ENCODE data around the gene CSH1. TPM values are rescaled to one million over a fixed set of nuclear protein-coding genes. Genes with fewer than 3 reads are reported as not detected.
"Not testable (repeated sequence)": the region's sequence is repeated elsewhere in the genome, so short reads cannot be mapped to it uniquely, and the experiment has no call there.

The CSH1 gene
- not detected in 2 replicates for total RNA-seq (2014; rRNA removed; shearing (Covaris generic))

DNA sequence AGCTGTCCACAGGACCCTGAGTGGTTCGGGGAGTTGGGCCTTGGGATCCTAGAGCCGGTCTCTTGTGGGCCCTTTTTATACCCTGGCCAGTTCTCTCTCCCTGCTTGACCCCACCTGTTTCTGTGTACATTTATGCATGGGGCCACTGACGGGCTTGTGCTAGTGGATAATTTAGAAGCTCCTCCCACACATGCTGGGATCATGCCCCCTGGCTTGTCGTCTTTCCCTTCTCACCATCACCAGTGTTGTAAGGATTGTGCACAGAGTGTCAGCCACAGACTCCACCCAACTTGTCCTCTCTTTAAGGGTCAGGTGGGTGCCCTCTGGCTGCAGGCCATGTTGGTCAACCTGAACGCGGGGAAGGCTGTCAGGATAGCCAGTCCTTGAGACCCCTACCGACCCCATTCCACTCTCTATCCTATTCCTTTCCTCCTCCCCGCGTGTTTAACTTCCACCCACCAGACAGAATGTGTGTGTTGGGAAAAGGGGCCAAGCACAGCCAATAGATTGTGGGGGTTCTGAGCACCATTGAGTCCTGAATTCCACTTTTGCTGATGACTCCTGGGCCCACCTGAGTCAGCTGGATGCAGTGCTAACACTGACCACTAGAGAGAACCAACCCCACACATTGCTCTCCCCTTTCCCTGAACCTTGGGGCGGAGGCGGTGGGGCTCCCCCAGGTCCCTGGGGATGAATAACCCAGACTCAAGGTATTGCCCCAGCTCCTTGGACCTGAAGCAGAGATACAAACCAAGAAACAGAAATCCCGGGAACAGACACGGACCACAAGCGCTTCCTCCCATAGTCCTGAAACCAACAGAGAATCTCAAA, at the start of gene CSH1:
CSH1 (minus strand) TSS at position 51 of the 831 bp plus-strand sequence. CDS start 63 bp downstream, outside the sequence.
- DNase-seq (ENCODE audit: low spot score): not testable (repeated sequence)

DNA sequence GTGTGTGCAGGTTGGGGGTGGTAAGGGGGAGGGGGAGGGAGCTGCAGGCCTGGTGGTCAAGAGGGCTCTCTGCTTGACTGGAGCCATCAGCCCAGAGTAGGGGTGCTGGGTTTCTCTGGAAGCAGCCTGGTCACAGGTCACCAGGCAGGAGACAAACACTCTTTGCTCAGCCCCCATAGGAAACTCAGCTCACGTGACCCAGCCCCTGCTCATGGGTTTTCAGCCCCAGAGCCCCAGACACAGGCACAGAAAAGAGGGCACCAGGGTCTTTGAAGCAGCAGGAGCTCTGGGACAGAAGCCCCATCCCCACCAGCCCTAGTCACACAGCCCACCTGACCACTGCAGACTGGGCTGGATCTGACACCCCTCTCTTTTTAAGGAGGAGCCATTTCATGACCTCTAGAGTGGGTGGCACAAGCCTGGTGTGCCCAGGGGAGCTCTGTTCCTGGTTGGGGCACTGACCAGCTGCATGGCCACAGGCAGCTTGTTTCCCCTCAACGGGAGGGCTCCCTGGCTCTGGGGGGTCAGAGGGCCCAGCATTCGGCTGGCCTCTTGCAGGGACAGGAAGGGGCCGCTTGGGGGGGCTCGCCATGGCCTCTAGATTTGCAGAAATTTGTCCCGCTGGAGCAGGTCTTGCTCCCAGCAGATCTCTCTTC, 49.5 kb upstream of the CSH1 start:
- DNase-seq (ENCODE audit: low spot score): no peak

DNA sequence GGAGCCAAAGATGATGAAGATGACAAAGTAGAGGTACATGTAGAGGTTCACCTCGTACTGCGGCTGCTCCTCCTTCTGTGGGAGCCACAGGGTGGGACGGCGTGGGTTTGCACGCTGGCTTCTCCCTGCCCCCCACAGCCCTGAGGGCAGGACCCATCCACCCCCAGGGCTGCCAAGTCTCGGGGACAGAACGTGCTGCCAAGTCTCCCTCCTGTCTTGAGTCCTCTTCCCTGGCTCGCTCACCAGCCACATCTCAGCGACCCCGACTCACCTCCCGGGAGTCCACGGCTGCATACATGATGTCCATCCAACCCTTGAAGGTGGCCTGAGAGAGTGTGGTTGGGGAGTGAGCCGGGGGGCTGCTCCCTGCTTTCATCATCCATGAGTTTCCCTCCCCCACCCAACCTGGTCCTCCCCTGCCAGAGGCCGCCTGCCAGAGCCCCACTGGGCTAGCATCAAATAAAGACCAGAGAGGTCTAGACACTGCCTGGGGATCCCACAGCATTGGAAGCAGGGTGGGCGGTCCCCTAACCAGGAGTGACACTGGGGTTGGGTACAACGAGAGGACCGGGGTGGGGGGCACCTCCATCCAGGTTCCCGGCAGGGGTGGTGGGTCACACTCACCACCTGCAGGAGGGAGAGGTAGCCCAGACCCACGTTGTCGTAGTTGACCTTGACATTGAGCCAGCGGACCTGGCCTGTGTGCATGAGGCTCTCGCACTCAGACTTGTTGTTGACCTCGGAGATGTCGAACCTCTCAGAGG, 48.5 kb upstream of the CSH1 start:
- DNase-seq (ENCODE audit: low spot score): no peak

DNA sequence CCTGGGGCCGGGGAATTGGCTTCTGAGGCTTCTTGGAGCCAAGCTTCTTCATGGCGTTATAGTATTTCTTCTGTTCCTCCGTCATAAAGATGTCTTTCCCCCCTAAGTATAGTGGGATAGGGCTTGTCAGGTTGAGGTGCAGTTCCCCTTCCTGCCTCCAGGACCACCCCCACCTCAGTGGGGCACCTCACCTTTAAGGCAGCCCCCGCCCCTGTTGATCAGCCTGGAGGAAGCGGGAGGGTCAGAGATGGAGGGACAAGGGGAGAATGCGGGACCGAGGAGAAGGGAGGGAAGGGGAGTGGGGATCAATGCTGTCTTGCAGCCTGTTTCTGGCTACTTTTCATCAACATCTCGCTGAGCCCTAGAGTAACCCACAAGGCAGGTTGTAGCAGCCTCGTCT, 47.4 kb upstream of the CSH1 start:
- no peak for DNase-seq (ENCODE audit: low spot score)

DNA sequence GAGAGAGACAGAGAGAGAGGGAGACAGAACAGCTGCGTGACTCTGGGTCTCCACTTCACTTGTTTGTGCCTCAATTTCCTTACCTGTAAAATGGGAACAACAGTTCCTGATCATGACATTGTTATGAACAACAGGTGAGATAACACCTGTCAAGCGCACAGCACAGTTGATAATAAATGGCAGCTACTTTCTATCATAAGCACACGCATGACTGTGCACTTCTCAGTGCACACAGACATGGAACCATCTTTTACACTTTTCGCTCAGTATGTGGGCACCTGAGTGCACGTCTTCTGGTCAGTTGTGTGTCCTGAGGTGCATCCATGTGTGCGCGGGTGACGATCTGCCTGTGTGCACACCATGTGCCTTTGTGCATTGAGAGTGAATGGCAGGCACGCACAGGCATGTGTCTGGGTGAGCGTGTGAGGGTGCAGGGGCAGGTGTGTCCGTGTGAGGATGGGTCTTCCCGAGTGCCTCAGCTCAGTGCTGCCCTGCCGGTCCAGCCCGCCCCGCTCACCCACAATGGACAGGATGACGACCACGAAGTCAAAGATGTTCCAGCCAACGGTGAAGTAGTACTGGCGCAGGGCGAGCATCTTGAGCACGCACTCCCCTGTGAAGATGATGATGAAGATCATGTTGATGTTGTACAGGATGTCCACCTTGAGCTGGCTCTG, 46.1 kb upstream of the CSH1 start:
- DNase-seq (ENCODE audit: low spot score): no peak

DNA sequence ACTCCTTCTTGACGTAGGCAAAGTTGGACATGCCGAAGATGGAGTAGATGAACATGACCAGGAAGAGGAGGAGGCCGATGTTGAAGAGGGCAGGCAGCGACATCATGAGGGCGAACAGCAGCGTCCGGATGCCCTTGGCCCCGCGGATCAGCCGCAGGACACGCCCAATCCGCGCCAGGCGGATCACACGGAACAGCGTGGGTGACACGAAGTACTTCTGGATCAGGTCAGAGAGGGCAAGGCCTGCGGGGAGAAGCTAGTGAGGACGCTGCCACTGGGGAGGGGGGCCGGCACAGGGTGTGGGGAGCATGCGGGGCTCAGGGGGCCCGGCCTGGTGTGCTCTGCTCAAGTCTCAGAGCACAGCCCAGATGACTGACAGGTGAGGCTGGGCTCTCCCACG, 45.4 kb upstream of the CSH1 start:
- no peak for DNase-seq (ENCODE audit: low spot score)

DNA sequence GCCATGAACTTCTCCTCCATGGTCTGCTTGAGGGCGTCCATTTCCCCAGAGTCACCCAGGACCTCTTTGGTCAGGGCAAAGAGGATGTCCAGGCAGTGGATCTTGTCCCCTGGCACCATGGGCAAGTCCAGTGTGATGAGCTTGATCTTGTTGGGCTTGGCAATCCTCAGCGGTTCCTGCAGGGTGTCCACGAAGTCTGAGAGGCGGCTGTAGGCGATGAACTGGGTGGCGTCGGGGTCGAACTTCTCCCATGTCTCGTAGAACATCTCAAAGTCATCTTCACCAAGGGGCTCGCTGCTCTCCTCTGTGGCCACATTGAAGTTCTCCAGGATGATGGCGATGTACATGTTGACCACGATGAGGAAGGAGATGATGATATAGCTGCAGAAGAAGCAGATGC, 44.8 kb upstream of the CSH1 start:
- no peak for DNase-seq (ENCODE audit: low spot score)

DNA sequence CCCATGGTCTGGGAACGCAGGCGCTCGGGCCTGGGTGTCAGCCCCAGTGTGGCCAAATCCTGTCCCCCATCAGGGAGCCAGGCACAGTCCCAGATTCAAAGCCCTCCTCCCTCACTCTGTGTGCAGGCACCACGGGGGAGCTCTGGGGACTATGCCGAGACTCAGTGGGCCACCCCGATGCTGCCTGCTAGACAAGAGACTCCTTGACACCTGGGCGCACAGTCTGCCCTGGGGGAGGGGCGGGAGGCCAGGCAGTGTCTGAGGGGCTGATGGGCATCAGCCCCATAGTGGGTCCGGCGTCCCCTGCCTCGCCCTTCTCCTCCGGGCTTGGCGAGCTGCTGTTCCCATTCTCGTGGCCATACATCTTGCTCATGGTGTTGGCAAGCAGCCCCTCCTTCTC, 44.2 kb upstream of the CSH1 start:
- DNase-seq (ENCODE audit: low spot score): no peak

DNA sequence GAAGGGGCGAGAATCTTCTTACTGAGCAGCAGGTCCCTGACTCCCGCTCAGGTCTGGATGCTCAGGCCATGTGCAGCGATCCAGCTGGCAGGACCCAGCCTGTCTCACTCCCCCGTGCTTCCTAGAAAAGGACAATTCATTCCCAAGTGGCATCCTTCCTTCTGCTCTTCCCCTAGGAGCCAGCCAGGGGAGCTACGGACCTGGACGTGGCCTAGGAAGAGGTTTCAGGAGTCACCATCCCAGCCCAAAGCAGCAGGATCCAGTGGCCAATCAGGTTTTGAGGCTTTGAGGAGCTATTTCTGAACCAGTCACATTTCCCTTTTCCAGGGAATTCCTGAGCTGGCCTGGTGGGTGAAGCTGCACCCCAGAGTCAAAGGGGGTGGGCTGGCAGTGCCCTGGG, 43.5 kb upstream of the CSH1 start:
- DNase-seq (ENCODE audit: low spot score): no peak

DNA sequence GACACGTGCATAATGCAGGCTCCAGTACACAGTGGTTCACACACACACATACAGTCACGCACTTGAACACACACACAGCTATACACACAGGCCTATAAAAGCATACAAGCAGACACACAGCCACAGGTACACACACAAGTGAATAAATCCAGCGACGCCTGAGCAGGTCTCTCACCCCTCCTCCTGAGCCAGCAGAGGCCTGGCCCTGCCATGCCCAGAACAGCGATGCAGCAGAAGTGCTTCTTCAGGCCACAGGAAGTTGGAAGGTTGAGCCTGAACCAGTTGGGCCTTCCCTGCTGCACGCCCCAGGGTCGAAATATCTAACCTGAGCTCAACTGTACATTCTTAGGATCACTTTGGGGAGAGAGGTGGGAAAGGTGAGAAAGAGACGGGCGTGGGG, 43.0 kb upstream of the CSH1 start:
- DNase-seq (ENCODE audit: low spot score): no peak

DNA sequence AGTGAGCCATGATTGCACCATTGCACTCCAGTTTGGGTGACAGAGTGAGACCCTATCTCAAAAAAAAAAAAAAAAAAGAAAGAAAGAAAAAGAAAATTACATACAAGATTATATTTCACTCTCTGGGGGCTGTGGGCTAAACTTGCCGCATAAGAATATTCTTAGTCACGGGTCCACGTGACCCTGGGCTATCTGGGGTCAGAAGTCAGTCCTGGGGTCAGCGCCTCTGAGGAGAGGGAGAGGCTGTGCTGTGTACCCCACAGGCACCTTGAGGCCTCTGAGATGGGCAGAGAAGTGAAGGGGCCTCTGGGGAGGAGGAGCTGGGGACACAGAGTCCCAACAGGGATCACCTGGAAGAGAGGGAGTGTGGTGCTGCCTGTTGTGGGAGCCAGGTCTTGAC, 41.5 kb upstream of the CSH1 start:
- no peak for DNase-seq (ENCODE audit: low spot score)

DNA sequence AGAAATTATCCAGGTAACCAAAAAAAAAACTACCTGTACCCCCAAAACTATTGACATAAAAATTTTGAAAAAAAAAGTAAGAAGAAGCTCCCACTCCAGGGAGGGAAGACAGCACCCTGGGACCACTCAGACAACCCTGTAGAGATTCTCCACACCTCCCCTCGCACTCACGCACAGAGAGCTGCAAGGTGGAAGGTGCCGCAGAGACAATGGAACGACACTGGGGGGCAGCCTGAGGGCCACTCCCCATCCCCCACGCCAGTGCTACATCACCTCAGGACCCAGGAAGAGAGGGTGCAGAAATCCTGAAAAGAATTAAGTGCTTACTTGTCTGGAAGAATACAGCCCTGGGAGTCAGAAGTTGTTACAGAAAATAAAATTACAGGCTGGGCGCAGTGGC, 40.9 kb upstream of the CSH1 start:
- DNase-seq (ENCODE audit: low spot score): no peak

DNA sequence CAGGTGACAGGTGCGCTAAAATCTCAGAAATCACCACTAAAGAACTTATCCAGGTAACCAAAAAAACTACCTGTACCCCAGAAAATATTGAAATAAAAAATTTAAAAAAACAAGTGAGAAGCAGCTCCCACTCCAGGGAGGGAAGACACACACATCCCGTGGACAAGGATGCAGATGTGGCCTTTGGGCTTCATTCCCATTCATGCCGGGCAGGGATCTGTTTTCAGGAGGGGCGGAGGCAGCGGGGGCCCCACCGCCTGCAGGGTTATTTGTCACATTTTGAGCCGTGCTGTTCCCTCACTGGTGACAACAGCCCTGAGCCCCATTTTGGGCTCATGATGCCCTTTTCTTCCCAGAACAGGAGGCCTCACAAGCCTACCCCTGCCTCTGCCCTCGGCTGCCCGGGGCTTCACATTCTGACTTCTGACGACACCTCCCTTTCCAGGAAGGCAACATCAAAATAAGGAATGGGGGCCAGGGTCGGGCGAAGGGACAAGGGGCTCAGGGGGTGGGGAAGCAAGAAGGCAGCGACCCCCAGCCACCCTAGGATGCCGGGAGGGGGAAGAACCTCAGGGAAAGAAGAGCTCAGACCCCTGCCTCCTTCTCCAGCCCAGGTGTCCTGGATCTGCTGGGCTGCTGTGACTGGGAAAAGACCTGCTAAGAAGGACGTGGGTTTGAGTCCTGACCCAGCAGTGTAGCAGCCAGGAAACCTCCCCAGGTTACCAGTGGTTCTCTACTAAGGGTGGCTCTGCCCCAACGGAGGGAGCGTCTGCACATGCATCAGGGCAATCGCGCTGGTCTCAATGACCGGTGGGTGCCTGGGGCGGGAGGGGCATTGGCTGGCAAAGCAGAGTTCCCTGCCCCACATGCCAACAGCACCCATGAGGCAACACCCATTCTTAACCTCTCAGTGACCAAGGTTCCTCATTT, 38.1 kb upstream of the CSH1 start:
- no peak for DNase-seq (ENCODE audit: low spot score)

DNA sequence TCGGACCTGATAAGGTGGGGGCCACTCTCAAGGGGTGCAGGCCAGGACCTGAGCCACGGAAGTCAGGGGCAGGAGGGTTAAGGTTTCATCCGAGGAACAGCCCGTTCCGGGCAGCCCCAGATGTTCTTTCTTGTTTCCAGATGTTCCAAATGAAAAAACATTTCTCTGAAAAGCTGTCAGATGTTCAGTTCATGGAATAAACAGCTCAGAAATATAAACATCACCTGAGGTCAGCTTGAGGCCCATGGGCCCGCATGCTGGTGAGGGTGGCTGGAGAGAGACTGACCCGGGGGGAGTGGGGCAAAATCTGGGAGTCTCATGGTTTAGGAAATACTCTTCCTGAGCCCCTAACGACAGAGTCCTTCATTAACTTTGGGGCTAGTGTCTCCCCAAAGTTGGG, 37.2 kb upstream of the CSH1 start:
- DNase-seq (ENCODE audit: low spot score): no peak

DNA sequence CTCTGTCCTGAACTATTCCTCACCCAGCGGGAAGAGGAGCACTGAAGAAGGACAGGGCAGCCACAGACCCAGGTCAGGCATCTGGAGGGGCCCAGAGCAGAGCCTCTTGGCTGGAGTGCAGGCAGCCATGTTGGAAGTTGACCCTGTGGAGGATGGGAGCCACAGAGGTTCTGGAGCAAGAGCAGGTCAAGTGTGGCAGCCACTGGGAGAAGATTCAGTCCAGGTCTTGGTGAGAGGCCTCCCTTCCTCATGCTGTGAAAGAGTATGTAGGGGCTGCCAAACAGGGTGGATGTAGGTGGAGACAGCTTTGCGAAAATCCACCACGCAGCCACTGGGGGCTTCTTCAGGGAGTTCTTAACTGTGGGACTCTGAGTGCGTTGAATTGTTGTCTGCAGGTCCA, 36.3 kb upstream of the CSH1 start:
- DNase-seq (ENCODE audit: low spot score): no peak

DNA sequence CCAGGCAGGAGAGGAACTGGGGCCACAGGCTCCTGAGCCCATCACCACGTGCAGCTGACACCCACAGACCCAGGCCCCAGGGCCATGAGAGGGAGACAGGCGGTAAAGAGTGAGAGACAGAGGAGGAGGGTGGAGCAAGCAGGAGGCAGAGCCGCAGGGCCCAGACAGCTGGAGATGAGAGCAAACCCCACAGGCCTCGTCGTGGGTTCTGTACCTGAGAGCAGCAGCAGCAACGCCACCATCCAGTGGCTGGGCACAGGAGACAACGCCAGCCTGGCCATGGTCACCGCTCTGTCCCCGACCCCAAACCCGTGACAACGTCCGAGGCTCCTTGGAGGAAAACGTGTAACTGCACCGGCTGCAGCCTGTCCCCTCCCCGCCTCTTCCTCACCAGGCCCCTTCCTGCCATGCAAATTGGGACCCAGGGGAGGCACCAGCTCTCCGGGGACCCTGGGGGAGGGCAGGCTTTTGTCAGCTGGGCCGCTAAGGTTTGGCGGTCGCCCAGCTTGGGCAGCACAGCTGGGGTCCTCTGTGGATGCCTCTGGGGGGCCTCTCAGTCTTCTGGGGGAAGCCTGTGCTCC, 35.7 kb upstream of the CSH1 start, which contains the start of gene CD79B:
CD79B (minus strand) TSS at position 351 of the 581 bp plus-strand sequence; CDS start at position 281, 70 bp downstream.
- DNase-seq (ENCODE audit: low spot score): no peak

DNA sequence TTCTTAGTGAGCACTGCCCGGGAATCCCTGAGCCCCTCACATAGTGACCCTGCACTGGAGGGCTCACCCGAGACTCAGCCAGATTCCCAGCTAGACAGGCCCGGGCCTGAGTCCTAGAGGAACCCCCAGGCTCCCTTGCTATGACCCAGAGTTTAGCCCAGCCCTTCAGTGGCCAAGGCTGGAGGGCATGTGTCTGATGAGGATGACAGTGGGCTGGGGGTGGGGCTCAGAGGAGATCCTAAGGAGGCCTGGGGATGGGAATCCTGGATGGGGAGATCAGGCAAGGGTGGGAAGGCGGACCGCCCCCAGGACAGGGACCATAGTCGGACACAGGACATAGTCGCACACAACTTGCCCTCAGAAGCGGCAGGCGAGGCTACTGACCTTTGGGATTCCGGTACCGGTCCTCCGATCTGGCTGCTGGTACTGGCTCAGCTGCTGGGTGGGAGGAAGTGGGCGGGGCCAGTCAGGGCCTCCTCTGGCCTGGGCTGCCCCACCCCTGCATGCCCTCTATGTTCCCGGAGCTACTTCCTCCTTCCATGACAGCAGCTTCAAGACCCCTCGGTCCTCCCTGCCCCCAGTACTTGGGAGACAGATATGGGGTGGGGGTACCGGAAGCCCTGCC, 34.7 kb upstream of the CSH1 start:
- DNase-seq (ENCODE audit: low spot score): no peak

DNA sequence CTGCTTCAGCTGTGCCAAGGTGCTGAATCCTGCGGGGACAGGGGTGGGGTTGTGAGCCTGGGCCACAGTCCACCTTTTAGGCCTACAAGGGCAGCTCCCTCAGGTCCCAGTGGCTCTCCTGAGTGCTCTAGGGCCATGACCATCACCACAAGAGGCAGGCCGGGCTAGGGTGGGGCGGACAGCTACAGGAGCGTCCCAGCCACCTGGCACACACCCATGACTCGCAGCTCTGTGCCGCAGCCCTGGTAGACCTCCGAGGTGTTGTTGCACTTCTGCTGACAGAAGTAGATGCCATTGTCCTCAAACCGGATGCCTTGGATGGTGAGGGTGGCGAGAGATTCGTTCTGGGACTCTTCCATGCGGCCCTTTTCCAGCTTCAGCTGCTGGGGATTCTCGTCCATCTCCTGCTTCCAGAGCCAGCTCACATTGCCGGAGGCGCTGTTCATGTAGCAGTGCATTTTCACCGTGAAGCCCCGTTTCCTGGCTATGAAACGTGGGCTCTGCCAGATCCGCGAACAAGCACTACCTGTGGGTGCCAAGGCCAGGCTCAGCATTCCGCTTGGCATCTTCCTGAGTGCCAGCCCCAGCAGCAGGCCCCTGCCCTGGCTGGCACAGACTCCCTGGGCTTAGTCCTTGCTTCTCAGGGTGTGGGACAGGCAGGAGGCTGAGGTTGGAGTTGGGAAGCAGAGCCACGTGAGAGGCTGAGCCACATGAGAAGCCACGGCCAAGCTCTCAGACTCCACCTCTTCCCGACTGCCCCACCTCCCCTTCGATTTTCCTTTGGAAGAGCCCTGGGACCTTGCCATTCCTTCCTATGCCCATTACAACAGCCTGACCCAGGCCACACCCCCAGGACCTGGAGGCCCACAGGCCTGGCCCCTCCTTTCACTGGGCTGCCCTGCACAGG, 33.7 kb upstream of the CSH1 start:
- DNase-seq (ENCODE audit: low spot score): no peak

Data from H4 (cell line).